GM19351 (cell line): ENCODE measurements around the gene MAN2B2.
"Not testable (repeated sequence)": the region's sequence is repeated elsewhere in the genome, so short reads cannot be mapped to it uniquely, and the experiment has no call there.

Experiments
- ATAC-seq: cut with Tn5 transposase; IDR thresholded peaks from one replicate; pipeline ENCODE4 v1.9.1; 2021; ENCODE audit warnings: mild to moderate bottlenecking, moderate library complexity; ENCODE audit not compliant: unreplicated experiment

MAN2B2 gene

GRCh38 chr4:6663596-6664393, 88.8 kb downstream of the MAN2B2 start:
- ATAC-seq, result no peak

- no peak for ATAC-seq
These were observed 90.3 kb downstream of the MAN2B2 start for GRCh38 chr4:6665320-6665654.

GRCh38 chr4:6668391-6668790, 93.4 kb downstream of the MAN2B2 start:
- no peak for ATAC-seq

- ATAC-seq, result no peak
These were observed 96.7 kb downstream of the MAN2B2 start for GRCh38 chr4:6671648-6672047.

GRCh38 chr4:6672131-6672530, 97.1 kb downstream of the MAN2B2 start:
- ATAC-seq, result no peak

- ATAC-seq, result not testable (repeated sequence)
These were observed 97.7 kb downstream of the MAN2B2 start for GRCh38 chr4:6672541-6673190.
